Epithelial cell of esophagus (primary cell): ENCODE results near the gene VCL.
A peak's percentile ranks its signal among the peaks of the same experiment; 100 is the strongest.
"Not testable (repeated sequence)": the region's sequence is repeated elsewhere in the genome, so short reads cannot be mapped to it uniquely, and the experiment has no call there.

ENCODE experiments used
- DNase-seq: peaks from one replicate; pipeline ENCODE4 v3.0.0; 2010; ENCODE audit warnings: low read depth
- H3K4me3 ChIP-seq: 2 replicates; pipeline ENCODE4 v1.5.1; 2011; ENCODE audit warnings: mild to moderate bottlenecking, low read length, control low read depth
- TF ChIP-seq, protein P1 (sequence below): IDR thresholded peaks from 2 replicates; pipeline ENCODE4 v1.5.1; 2011; ENCODE audit warnings: low read depth, mild to moderate bottlenecking, low read length, control low read depth, inconsistent platforms; ENCODE audit not compliant: insufficient read depth; ENCODE audit errors: missing control alignments

Gene VCL

DNA sequence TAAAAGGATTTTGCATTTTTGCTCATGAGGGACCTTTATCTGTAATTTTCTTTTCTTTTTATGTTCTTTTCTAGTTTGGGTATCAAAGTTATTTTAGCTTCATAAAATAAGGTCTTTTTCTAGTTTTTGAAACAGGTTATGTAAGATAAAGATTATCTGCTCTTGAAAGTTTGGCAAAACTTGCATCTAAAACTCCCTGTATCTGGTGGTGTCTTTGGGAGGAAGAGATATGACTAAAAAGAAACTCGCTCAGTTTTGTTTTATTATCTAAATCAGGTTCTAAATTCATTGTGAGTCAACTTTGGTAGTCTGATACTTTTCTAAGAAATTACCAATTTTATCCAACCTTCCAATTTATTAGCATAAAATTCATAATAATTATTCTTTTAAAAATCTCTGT is 55.1 kb downstream of the VCL start:
- no peak for DNase-seq
- no peak overlapping the region for H3K4me3 ChIP-seq
- TF ChIP-seq, protein P1, sequence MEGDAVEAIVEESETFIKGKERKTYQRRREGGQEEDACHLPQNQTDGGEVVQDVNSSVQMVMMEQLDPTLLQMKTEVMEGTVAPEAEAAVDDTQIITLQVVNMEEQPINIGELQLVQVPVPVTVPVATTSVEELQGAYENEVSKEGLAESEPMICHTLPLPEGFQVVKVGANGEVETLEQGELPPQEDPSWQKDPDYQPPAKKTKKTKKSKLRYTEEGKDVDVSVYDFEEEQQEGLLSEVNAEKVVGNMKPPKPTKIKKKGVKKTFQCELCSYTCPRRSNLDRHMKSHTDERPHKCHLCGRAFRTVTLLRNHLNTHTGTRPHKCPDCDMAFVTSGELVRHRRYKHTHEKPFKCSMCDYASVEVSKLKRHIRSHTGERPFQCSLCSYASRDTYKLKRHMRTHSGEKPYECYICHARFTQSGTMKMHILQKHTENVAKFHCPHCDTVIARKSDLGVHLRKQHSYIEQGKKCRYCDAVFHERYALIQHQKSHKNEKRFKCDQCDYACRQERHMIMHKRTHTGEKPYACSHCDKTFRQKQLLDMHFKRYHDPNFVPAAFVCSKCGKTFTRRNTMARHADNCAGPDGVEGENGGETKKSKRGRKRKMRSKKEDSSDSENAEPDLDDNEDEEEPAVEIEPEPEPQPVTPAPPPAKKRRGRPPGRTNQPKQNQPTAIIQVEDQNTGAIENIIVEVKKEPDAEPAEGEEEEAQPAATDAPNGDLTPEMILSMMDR = no peak

DNA sequence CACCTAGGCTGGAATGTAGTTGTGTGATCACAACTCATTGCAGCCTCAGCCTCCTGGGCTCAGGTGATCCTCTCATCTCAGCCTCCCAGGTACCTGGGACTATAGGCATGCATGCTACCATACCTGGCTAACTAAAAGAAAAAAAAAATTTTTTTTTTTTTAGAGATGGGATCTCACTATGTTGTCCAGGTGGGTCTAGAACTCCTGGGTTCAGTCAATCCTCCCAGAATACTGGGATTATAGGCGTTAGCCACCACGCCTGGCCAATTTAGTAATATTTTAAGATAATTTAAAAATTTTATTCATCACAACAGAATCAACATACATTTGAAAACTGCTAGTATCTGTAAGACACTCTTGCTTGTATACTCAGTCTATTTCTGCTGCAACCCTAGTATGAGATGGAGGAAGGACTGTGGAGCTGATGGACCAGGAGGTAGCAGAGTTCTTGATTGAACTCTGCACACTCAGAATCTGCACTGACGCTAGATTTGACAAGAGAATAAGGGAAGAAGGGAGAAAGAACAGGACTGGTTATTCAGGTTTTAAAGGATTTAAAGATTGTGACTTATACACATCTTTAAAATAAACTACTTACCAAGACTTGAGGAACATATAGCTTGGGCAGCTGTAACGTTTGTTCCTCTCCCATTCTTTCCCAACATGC is 57.6 kb downstream of the VCL start:
- no peak overlapping the region for H3K4me3 ChIP-seq
- TF ChIP-seq, protein P1 = no peak
- DNase-seq = peak; percentile 59

DNA sequence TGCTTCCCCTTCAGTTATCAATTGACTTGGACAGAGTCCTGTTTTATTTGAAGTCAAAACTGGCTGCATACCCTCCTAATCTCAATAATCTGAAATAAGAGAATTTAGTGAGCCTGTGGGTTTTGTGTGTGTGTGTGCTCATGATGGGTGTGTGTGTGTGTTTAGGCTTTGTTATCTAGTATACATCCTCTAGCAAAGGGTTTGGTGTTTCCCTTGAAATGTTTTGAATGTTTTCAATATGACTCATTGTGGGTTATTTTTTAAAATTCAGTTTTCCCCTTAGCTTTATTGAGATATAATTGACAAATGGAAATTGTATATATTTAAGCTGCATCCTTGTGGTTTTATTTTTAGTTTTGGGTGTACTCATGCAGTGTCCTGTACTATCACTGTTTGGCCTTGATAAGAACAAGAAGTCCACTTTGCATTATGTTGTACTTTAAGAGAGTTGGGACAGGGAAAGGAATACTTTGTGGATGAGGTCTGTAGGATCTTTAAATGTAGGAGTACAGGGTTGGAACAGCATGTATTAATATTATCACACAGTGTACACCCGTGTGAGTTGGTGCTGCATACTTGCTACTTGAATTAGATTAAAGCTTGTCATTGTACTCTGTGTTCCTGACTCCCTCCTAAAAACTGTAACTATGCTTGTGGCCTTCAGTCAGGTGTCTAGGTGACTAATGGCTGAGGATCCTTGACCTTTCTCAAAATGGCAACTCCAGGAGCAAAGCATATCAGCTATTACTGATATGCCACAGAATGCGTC is 58.3 kb downstream of the VCL start:
- DNase-seq = peak; percentile 48
- no peak overlapping the region for H3K4me3 ChIP-seq
- TF ChIP-seq, protein P1 = no peak

DNA sequence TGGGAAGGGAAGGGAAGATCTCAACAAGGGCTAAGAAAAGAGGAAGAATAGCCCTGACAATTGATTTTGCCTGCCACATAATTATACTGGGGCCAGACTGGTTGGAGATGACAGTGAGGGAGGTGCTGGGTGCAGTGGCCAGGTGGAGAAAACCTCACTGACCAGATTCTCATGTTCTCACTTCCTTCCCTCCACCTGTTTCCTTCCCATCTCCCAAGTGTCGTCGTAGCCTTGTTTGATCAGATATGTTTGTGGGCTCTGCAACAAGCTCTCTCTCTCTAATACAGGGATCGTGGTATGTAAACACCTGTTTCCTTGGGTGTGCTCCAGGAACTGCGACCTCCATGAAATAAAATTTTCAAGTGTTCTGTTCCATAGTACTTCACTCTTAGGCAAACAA is 60.2 kb downstream of the VCL start:
- TF ChIP-seq, protein P1 = no peak
- no peak for DNase-seq
- no peak overlapping the region for H3K4me3 ChIP-seq

DNA sequence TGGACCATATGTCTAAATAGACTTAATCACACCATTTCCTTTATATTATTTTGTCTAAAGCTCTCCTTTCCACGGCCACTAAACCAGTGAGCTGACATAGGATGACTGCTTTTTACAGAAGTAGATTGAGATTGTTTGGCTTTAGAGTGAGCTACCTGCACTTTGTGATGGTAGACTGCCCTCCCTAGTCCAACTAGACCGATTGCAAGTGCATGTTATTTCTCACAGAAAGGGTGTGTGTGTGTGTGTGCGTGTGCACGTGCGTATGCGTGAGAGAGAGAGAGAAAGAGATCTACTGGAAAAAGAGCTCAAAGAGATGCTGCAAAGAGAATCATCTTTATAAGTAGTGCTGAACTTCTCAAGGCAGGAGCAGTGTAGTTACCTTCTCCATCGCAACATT is 60.7 kb downstream of the VCL start:
- peak; percentile 32 for DNase-seq
- H3K4me3 ChIP-seq = no peak overlapping the region
- TF ChIP-seq, protein P1 = peak; percentile 5

DNA sequence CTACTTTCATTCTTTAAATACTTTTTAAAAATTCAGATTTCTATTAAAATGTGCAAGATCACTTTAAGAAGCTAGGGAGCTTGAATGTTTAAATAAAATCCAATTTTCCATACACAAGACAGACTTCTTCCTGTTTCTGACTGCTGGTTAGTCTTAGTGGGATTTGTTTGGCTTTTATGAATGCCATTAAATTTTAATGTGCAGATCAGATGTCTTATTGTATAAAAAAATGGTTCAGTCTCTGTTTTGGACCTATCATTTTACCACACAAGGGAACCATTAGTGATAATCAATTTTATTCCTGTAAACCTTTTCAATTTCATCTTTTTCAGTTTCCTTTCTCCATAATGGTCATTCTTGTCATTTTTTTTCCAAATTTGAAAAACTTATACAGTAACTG is 63.2 kb downstream of the VCL start:
- DNase-seq = no peak

DNA sequence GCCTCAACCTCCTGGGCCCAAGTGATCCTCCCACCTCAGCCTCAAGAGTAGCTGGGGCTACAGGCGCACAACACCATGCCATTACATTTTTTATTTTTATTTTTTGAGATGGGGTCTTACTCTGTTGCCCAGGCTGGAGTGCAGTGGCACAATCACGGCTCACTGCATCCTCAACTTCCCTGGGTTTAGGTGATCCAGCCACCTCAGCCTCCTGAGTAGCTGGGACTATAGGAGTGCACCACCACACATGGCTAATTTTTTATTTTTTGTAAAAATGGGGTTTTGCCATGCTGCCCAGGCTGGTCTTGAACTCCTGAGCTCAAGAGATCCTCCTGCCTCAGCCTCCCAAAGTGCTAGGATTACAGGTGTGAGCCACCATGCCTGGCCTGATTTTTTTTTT is 64.1 kb downstream of the VCL start:
- DNase-seq = not testable (repeated sequence)

More for the DNA sequence above, 63.2 kb downstream of the VCL start:
- no peak overlapping the region for H3K4me3 ChIP-seq
- TF ChIP-seq, protein P1 = no peak

More for the DNA sequence above, 64.1 kb downstream of the VCL start:
- not testable (repeated sequence) for H3K4me3 ChIP-seq
